Measurements from ENCODE around the gene ARAP3. TPM values are rescaled to one million over a fixed set of nuclear protein-coding genes. Genes with fewer than 3 reads are reported as not detected.

Gene ARAP3
- total RNA-seq, 1 donor from 2014 or later, result 39.2 TPM

- Mint-ChIP-seq H3K4me1 (no peaks in the 10 kb centered on the region), H3K4me3 (no peak overlapping the region), H3K27ac (ENCODE audit: unreplicated experiment) (no peak overlapping the region), H3K27me3 (ENCODE audit: low read depth) (no peaks in the 10 kb centered on the region), H3K36me3 (ENCODE audit: low read depth) (peaks cover 7% of the 10 kb centered on the region), H3K9me3 (no peaks in the 10 kb centered on the region)
- no peak for TF ChIP-seq CTCF (conservative IDR thresholded peaks at IDR 0.05)
- DNase-seq (ENCODE audit: low read depth, low spot score), result no peak
Observed at GRCh38 chr5:141628175-141628788, 53.7 kb downstream of the ARAP3 start.

GRCh38 chr5:141623611-141624010 is 58.4 kb downstream of the ARAP3 start:
- TF ChIP-seq CTCF (conservative IDR thresholded peaks at IDR 0.05), result no peak
- no peak overlapping the region for H3K4me3 Mint-ChIP-seq

GRCh38 chr5:141623186-141623585 is 58.8 kb downstream of the ARAP3 start:
- H3K4me3 Mint-ChIP-seq, result peak overlapping the region; percentile 4
- peaks cover 2% of the 10 kb centered on the region for H3K4me1 Mint-ChIP-seq
- no peak for DNase-seq (ENCODE audit: low read depth, low spot score)
- peaks cover 13% of the 10 kb centered on the region for H3K36me3 Mint-ChIP-seq (ENCODE audit: low read depth)
- H3K27ac Mint-ChIP-seq (ENCODE audit: unreplicated experiment), result no peak overlapping the region
- no peak for TF ChIP-seq CTCF (conservative IDR thresholded peaks at IDR 0.05)
- H3K27me3 Mint-ChIP-seq (ENCODE audit: low read depth), result no peaks in the 10 kb centered on the region
- H3K9me3 Mint-ChIP-seq, result no peaks in the 10 kb centered on the region

More at GRCh38 chr5:141623611-141624010, 58.4 kb downstream of the ARAP3 start:
- H3K27me3 Mint-ChIP-seq (ENCODE audit: low read depth), result no peaks in the 10 kb centered on the region
- H3K9me3 Mint-ChIP-seq, result no peaks in the 10 kb centered on the region
- H3K4me1 Mint-ChIP-seq, result no peaks in the 10 kb centered on the region
- no peak for DNase-seq (ENCODE audit: low read depth, low spot score)
- H3K27ac Mint-ChIP-seq (ENCODE audit: unreplicated experiment), result no peak overlapping the region
- peaks cover 13% of the 10 kb centered on the region for H3K36me3 Mint-ChIP-seq (ENCODE audit: low read depth)

- H3K4me3 Mint-ChIP-seq, result peak within 1 kb of the TSS; percentile 97
- peak; percentile 97 for DNase-seq (ENCODE audit: low read depth, low spot score)
- H3K27ac Mint-ChIP-seq (ENCODE audit: unreplicated experiment), result peak within 1 kb of the TSS; percentile 58
- peak; percentile 98 for TF ChIP-seq CTCF (conservative IDR thresholded peaks at IDR 0.05)
- H3K4me1 Mint-ChIP-seq, result peaks cover 28% of the 10 kb centered on the region
- H3K27me3 Mint-ChIP-seq (ENCODE audit: low read depth), result no peaks in the 10 kb centered on the region
- H3K36me3 Mint-ChIP-seq (ENCODE audit: low read depth), result peaks cover 5% of the 10 kb centered on the region
- H3K9me3 Mint-ChIP-seq, result no peaks in the 10 kb centered on the region
Observed at GRCh38 chr5:141618804-141619554, 63.1 kb downstream of the ARAP3 start, which contains the start of gene DIAPH1. Gene DIAPH1 (minus strand): TSS chr5:141619000. CDS start chr5:141618914, 86 bp downstream.

- Mint-ChIP-seq H3K4me3 (peak overlapping the region; percentile 97), H3K27ac (ENCODE audit: unreplicated experiment) (peak overlapping the region; percentile 58), H3K4me1 (peaks cover 31% of the 10 kb centered on the region), H3K27me3 (ENCODE audit: low read depth) (no peaks in the 10 kb centered on the region), H3K9me3 (no peaks in the 10 kb centered on the region), H3K36me3 (ENCODE audit: low read depth) (peaks cover 5% of the 10 kb centered on the region)
- TF ChIP-seq CTCF (conservative IDR thresholded peaks at IDR 0.05), result no peak
- DNase-seq (ENCODE audit: low read depth, low spot score), result no peak
Observed at GRCh38 chr5:141618030-141618803, 63.8 kb downstream of the ARAP3 start.
